SK-N-DZ (cell line): ENCODE data around the gene TMEM151A.
A peak's percentile ranks its signal among the peaks of the same experiment; 100 is the strongest.

Experiments used
- DNase-seq: peaks from one replicate; pipeline ENCODE4 v3.0.0-alpha.2; 2015; ENCODE audit warnings: low spot score

Gene TMEM151A

DNA sequence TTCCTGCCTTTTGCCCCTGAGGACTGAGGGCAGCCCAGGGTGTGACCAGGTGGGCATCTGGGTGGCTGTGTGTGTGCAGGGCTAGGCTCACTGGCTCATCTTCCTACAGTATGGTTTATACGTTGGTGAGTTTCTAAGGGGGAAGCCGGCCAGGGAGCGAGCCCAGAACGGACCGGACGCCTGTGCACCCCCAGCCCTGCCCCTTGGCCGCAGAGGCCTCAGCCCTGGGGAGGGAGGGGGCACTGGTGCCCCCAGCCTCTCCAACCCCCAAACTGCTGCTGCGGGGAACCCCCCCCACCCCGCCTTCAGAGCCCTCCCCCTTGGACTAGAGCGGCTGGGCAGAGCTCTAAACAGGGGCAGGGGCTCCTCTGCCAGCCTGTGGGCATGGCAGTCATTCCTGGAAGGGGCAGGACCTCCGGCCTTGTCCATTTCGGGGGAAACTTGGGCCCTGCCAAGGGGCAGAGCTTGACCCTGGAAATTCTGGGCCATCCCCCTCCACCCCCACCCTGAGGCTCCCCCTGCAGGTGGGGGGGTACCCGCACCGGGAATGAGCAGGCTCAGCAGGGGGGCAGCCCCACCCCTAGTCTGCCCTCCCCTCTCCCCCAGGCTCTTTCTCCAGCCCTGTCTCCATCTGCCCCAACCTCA lies 8.1 kb upstream of the TMEM151A start:
- DNase-seq = no peak

DNA sequence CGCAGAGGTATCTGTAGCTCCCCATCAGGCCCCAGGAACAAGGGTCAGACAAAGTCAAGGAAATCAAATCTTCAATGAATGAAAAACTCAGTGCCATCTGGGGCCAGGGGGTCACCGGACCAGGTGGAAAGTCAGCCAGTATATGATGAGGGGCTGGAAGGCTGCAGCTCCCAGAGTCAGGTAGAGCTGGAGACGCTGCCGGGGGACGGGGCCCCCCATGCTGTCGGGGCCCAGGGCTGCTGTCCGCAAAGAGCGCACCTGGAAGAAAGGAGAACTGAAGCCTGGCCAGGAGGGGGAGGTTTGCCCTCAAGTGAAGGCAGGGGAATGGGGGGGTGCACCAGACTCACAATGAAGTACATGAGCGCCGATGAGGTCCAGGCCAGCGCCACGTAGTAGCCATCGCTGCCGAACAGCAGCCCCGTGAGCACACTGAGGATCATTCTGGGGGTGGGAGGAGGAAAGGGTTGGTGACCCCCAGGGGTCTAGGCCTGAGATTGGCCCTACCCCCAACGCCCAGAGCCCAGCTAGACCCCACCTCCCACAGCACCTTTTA lies 7.1 kb upstream of the TMEM151A start:
- no peak for DNase-seq

DNA sequence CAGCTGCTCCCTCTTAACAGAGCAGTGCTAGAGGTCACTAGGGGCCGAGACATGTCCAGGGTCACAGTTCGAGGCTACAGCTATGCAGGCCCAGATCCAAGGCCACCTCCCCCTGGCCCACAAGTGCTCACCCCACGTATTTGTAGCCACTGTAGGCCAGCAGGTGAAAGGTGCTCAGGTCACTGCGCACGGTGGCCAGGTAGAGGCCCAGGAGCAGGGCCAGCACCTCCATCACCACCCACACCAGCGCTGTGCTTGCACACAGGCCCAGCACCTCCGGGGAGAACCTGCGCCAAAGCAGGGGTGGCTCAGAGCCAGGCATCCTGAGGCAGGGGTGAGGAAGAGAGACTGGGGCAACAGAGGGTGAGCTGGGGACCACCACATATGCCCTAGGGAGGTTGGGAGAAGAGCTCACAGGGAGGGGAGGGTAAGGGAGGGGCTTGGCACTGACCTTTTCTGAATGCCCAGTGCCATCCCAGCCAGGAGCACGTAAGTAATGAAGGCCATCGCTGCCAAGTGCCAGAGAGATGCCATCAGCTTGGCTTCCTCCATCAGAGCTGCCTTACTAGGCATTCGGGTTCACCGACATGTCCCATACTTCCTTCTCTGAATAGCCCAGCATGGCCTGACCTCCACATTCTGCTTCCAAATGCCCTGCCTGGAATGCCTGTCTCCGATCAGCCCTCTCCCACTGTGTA lies 6.3 kb upstream of the TMEM151A start:
- DNase-seq = no peak

DNA sequence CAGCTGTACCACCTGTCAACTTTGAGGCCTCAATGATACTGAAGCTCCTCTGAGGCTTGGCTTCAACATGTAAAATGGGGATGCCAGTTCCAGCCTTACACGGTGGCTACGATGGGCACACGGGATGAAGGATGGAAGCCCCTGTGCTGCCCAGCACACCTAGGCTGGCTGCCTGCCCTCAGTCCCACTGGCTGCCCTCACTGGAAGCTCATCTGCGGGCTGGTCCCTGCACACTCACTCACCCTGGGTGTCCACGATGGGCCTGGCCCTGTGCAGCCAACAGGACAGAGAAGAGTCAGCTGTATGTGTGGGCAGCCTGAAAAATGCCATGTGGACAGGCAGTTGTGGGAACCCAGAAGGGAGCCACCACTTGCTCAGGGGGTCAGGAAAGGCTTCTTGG lies 5.0 kb upstream of the TMEM151A start:
- DNase-seq = no peak

DNA sequence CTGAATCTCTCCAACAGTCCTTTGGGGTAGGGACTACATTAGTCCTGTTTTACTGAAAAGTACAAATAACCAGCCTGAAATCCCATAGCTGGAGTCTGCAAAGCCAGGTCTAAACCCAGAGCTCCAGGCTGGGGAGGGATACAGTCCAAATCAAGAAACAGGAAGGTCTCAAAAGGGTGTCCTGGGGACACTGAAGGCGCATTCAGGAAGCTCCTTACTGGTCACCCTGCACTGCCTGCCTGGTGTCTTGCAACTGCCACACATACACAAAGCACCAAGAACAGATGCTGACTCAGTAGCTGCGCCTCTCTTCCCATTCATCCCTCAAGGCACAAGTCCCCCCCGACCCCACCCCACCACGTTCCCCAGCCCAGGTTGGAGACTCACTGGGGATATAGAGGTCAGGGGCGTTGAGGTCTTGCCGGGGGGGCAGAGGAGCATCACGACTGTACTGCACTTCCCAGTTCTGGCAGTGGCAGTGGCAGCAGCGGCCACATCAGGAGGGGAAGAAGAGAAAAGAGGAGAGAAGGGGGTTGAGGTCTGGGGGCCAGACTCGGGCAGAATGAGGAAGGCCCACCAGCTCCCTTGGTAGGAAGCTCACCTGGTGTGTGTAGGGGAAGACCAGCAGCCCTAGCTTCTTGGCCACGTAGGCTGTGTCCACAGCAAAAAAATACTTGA lies 4.3 kb upstream of the TMEM151A start:
- no peak for DNase-seq

DNA sequence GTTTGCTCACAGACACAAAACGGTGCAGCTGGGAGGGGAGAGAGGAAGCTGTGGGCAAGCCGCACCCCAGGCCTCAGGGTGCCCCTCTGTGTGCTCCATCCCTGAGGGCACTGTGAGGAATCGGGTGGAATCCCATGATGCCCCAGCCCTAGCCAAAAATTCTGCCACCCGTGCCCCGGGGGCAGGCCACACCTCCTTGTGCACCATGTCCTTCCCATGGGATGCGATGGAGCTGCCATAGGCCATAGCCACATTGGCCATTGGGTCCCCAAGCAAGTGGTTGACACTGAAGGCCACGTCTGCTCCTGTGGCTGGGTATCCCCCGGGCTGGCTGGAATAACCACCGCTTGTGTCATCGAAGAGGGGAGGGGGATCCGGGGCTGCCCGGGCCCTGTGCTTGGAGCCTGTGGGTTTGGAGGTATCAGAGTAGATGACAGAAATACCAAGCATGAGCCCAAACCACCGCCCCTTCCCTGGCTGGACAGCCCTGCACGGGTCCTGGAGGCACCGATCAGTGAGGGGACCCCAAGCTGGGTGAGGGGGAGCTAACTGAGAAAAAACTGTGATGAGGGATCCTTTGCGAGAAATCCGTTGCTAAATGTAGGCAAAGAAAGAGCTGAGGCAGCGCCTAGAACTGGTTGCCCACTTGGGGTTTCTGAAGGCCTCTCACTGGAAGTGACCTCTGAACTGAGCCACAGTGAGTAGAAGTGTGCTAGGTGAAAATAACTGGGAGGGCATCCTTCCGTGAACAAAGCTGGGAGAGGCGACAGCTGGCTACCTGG lies 3.6 kb upstream of the TMEM151A start:
- DNase-seq = no peak

DNA sequence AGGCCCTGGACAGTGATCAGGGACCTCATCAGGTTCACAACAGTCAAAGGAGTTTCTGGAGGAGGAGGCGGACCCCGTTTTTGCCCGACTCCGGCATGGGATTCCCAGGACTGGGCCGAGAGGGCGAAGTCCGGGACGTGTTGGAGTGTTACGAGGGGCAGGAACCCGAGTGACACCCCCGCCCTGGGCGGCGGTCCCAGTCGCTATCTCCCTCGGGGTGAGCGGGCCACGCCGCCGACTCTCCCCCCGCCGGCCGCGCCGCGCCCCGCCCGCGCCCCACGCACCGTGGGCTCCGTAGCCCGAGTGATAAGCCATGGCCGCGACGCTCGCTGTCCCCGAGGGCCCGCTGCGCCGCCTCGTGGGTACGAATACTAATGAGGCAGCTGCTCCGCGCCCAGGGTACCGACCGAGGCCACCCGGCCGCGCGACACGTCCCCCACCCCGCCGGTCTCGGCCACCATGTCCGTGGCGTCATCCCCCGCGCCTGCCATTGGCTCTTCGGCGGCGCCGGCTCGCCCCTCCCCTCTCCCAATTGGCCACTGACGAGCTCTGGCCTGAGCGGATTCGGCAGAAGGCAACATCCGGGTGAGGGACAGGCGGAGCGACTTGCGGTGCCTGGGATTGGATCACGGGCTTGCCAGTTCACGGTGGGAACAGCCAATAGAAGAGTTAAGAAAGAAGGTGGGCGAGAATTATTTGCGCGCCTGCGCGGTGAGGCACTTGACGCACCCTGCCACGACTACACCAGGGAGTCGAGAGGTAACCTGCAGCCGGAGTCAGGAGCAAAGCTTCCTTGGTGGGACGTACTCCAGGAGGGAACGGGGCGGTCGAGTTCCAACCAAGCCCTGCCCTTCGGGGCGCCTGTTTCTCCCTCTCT lies 2.8 kb upstream of the TMEM151A start, which contains the start of gene YIF1A:
YIF1A (minus strand) TSS at position 473 of the 877 bp plus-strand sequence; CDS start at position 315, 158 bp downstream.
- DNase-seq = peak; percentile 100

DNA sequence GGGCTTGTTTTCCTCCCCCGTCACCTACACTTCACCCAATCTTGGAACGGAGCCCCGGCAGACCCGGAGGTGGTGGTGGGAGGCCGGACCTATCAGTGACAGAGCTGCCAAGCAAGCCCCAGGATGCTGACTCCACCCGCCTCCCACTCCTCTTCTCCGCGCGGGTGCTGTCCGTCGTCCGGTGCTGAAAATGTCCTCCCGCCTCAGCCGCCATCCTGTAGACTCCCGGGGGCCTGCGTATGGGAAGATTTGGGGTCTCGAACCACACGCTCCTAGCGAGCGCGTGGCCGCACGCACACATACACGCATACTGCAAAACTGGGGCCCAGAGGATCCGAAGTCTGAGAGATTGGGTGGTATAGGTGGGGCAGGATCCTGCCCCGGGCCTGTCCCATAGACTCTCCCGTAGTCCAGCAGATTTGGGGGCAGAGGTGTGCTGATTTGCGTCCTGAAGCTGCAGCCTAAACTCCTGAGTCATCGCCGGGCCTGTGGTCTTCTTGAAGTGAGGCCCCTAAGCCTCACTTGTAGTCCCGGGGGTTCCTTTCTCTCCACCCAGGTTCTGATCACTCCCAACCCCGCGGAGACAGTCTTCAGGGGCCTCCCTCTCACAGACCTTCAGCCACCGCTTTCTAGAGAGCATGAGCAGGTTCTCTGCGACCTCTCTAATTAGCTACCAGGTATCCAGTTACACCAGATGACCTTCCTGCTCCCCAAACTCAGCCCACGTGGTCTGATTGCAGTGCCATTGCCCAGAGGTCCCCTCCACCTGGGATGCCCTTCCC lies 2.0 kb upstream of the TMEM151A start:
- DNase-seq = peak; percentile 57

DNA sequence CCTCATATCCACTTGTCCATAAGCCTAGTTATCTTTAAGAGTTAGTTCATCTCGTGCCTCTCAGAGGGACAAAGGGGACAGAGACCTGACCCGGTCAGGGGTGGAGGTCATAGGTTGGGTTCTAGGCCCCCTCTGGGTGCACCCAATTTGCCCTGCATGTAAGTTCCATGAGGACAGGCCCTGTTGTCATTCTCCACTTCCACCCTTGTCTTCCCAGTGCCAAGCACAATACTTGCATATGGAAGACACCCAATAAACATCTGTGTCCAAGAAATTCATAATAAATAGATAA lies 1.4 kb upstream of the TMEM151A start:
- DNase-seq = no peak

DNA sequence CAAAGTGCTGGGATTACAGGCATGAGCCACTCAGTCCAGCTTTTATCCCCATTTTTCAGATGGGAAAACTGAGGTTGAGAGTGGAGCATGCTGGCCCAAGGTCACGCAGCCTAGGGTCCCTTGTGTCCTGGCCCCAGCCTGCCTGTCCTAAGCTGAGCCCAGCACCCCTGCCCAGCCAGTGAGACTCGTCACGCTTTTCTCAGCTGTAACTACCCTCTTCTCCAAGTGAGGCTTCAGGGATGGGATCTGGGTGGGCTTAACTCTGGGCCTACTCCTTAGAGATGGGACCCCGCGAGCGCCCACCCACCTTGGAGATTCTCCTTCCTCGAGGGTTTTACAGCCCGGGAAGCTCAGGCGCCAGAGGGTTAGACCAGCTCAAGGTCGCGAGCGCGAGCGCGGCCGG lies 390 bp upstream of the TMEM151A start:
- DNase-seq = no peak

DNA sequence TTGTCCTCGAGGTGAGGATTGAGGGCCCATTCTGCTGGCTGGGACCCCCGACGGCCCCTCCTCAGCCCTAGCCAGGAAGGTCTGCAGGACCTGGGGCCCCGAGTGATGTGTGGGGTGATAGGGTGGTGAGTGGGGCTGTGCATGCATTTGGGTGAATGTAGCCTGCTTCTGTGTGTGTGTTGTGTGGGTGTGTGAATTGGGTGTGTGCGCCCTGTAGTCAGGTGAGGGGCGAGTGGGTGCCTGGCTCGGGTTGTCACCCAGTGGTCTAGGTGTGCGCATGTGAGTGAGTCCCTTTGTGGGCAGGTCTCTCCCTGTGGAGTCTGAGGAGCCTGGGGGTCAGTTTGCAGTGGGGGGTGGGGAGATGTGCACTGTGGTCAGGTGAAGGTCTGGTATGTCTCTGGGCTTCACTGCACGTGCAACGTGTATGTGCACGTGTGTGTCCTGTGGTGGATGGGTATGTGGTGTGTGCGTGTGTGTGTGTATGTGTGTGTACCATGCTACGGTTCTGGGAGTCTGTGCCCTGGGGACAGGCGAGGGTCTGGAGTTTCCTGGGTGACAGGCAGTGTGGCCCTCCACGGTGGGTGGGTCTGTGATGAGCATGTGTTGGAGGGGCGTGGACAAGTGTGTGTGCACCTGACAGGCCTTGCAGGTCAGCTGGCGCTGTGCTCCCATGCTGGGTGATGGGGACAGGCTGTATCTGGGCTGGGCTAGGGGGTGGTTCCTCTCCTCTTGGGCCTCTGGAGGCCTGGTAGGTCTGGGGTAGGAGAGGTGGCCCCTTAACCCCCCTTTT lies 1.0 kb downstream of the TMEM151A start:
- DNase-seq = no peak

DNA sequence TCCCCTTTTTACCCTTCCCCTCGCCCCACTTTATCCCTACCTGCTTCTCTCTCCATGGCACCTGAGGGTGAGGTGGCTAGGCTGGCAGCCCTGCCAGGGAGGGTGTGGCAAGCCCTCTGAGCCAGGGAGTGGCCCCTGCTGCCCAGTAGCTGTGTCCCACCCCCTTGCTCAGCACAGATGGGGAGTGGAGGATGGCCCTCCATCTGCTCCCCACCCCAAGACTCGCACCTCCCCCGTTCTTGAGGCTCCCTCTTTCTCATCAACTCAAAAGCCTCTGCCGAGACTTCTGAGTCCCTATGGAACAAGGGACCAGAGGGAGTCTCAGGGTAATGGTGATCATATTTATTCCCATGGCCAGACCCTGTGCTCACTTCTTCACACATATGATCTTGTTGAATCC lies 1.7 kb downstream of the TMEM151A start:
- no peak for DNase-seq

DNA sequence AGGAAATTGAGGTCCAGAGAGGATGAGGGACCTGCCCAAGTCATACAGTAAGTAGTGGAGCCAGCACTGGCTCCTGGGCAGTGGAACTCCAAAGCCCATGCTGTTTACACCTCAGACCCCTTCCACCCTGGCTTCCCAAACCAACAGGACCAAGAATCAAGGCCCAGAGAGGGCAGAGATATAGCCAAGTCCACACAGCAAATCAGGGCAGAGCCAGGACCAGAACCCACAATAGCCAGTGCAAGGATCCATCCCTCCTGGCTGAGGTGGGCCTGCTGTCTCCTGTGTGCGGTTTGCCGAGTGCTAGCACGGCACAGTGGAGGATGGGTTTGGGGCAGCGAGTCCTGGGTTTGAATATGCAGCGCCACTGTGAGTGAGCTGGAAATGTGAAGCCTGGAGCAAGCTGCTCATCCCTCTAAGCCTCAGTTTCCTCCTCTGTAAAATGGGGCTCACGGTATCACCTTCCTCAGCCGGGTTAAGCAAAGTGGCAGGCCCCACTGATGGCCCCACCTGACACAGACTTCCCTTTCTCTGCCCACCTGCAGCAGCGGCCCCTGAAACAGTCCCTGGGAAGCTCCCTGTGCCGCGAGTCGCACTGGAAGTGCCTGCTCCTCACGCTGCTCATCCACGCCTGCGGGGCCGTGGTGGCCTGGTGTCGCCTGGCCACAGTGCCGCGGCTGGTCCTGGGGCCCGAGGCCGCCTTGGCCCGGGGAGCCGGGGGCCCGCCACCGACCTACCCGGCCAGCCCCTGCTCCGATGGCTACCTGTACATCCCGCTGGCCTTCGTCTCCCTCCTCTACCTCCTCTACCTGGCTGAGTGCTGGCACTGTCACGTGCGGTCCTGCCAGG lies 2.3 kb downstream of the TMEM151A start:
- DNase-seq = no peak

DNA sequence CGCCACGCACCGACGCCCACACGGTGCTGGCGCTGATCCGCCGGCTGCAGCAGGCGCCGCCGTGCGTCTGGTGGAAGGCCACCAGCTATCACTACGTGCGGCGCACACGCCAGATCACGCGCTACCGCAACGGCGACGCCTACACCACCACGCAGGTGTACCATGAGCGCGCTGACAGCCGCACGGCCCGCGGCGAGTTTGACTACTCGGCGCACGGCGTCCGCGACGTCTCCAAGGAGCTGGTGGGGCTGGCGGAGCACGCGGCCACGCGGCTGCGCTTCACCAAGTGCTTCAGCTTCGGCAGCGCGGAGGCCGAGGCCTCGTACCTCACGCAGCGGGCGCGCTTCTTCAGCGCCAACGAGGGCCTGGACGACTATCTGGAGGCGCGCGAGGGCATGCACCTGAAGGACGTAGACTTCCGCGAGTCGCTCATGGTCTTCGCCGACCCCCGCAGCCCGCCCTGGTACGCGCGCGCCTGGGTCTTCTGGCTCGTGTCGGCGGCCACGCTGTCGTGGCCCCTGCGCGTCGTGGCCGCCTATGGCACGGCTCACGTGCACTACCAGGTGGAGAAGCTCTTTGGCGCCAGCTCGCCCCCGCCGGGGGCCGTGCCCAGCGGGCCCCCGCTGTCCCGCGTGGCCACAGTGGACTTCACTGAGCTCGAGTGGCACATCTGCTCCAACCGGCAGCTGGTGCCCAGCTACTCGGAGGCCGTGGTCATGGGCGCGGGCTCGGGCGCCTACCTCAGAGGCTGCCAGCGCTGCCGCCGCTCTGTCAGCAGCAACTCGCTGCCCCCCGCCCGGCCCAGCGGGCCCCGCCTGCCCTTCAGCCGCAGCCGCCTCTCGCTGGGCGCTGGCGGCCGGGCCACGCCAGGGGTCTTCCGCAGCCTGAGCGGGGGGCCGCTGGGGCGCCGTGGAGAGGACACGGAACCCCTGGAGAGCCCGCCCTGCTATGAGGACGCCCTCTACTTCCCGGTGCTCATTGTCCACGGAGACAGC lies 3.2 kb downstream of the TMEM151A start:
- no peak for DNase-seq

DNA sequence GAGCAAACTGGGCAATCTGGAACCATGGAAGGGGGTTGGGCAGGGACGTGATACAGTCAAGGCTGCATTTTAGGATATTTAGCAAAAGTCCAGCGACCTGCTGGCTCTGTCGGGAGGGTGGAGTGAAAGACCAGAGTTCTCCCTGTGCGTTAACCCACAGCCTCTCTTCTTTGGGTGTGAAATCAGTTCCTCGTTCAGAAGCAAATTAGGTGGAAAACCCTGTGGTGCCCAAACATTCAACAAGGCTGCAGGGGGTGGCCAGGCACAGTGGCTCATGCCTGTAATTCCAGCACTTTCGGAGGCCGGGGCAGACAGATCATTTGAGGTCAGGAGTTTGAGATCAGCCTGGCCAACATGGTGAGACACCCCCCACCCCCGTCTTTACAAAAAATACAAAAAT lies 5.9 kb downstream of the TMEM151A start:
- DNase-seq = no peak

DNA sequence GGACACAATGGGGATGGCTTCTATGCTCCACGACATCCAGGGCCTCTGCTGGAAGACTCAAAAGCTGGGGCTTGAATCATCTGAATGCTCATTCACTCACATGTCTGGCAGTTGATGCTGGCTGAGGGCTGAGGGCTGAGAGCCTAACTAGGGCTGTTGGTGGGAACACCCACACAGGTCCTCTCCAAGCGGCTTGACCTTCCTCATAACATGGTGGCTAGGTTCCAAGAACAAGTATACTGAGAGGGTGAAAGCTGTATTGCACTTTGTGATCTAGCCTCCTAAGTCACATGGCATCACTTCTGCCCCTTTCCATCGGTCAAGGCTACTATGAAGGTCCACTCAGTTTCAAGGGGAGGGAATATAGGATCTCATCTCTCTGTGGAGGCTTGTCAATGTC lies 7.5 kb downstream of the TMEM151A start:
- no peak for DNase-seq

DNA sequence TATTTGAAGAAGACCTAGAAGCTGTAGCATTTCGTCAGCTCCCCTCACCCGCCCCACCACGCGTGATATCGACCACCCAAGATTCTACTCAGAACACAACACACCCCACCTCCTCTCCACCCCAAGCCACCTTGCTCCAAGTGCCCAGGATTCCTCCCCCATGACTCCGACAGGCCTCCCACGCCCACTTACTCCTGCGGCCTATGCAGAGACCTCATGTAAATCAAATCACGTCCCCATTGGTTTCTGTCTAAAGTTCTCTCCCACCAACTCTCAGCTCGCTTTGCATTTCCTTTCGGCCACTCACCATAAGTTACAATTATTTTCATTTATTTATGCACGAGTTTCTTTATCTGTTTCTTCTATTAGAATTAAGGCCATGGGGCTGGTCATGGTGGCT lies 11.0 kb downstream of the TMEM151A start:
- DNase-seq = no peak
